ENCODE results near the gene OGFR. TPM values are rescaled to one million over a fixed set of nuclear protein-coding genes. Genes with fewer than 3 reads are reported as not detected.

Gene OGFR
- total RNA-seq, 1 experiment from 2014 or later, result 80.1 TPM

DNA sequence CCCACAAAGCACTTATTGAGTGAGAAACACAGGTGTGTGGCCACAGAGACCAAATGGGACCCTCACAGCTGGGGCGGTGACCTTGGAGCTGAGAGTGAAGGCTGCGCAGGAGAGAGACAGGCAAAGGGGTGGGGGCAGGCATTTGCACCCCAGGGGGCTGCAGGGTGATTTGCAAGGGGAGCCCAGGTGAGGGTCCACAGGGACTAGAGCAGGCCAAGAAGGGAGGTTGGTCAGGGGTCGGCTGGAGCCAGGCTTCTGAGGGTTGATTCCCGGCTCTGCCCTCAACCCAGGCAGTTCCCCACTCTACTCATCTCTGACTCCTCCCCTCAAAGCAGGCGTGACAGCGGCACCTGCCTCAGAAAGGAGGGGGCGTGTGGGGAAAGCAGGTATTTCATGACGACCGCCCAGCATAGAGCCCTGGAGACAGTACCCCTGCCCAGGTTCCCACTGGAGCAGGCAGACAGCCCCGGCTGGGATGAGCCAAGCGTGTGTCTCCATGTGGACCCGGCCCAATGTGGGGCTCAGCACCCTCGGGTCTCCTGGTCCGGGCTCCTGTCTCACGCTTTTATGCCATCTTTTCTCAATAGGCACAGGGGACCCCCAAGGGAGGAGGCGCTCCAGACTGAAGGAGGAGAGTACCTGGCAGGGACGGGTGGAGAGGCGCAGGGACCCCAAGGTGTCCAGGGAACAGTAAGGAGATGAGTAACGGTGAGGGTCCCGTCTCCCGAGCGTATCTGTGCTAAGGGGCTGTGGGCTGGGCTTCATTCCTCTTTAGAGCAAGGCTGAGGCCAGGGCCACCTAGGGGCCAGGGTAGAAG lies 11.5 kb upstream of the OGFR start:
- Mint-ChIP-seq H3K27me3 (ENCODE audit: unreplicated experiment) (peaks cover 24% of the 10 kb centered on the region), H3K9me3 (ENCODE audit: low read depth, unreplicated experiment) (no peaks in the 10 kb centered on the region), H3K27ac (ENCODE audit: unreplicated experiment) (peak overlapping the region; percentile 76), H3K4me3 (ENCODE audit: low read depth, unreplicated experiment) (peak overlapping the region; percentile 78), H3K4me1 (ENCODE audit: low read depth, unreplicated experiment) (peaks cover 37% of the 10 kb centered on the region), H3K36me3 (ENCODE audit: insufficient read depth, unreplicated experiment) (peaks cover 50% of the 10 kb centered on the region)
- no peak for DNase-seq
- CTCF ChIA-PET, result interaction anchor here (0.6 to 3.3 kb wide), 13 partner anchors 12 to 432 kb away, joined by 3 to 28 read pairs (median 5); partner anchors contain the start of gene OGFR
- no TSS peak for BruUV-seq (replicated peaks)
- intact Hi-C loops (cut with micrococcal nuclease; ENCODE audit: unreplicated experiment), result loop anchor here (5.0 kb wide), 2 partner anchors 106 to 291 kb away; no protein-coding TSS in a partner anchor
- no peak for TF ChIP-seq CTCF (IDR thresholded peaks at IDR 0.05; ENCODE audit: unreplicated experiment)

GRCh38 chr20:62793757-62794006 lies 11.0 kb upstream of the OGFR start:
- peaks cover 19% of the 10 kb centered on the region for H3K27me3 Mint-ChIP-seq (ENCODE audit: unreplicated experiment)
- H3K27ac Mint-ChIP-seq (ENCODE audit: unreplicated experiment), result peak overlapping the region; percentile 82
- BruUV-seq (replicated peaks), result no TSS peak
- peaks cover 56% of the 10 kb centered on the region for H3K36me3 Mint-ChIP-seq (ENCODE audit: insufficient read depth, unreplicated experiment)
- H3K4me1 Mint-ChIP-seq (ENCODE audit: low read depth, unreplicated experiment), result peaks cover 41% of the 10 kb centered on the region
- CTCF ChIA-PET, result interaction anchor here (0.7 to 3.3 kb wide), 15 partner anchors 10 to 433 kb away, joined by 3 to 15 read pairs (median 4); partner anchors contain the start of gene OGFR
- DNase-seq, result no peak
- intact Hi-C loops (cut with micrococcal nuclease; ENCODE audit: unreplicated experiment), result loop anchor here (5.0 kb wide), 2 partner anchors 106 to 291 kb away; no protein-coding TSS in a partner anchor
- H3K4me3 Mint-ChIP-seq (ENCODE audit: low read depth, unreplicated experiment), result peak overlapping the region; percentile 78
- TF ChIP-seq CTCF (IDR thresholded peaks at IDR 0.05; ENCODE audit: unreplicated experiment), result no peak
- no peaks in the 10 kb centered on the region for H3K9me3 Mint-ChIP-seq (ENCODE audit: low read depth, unreplicated experiment)

DNA sequence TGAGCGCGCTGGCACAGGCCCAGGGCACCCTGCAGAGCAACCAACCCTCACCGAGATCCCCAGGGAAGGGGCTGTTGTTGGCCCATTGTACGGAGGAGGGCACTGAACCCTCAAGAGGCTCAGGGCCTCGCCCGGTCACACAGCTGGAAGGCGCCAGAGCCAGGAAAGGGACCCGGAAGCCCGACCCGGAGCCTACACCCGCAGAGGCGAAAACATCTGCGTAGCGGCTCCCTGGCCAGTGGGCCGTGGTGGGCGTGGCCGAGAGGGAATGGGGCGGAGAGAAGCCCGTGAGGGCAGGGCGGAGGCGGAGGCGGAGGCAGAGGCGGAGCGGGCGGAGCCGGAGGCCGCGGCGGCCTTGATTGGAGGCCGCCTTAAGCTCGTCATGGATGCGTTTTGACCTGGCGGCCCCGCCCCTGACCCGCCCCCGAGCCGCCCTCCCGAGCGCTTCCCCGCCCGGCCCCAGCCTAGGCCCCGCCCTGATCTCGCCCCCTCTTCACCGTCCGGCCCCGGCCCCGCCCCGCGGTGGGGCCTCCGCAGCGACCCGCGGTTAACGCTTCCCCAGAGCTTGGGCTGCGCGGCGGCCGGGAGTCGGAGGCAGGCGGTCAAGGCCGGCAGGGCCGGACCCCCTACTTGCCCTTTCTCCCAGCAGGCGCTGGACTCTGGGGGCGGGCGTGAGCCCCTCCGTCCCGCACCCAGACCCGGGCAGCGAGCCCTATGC lies 10.5 kb upstream of the OGFR start:
- peak; percentile 99 for DNase-seq
- Mint-ChIP-seq H3K9me3 (ENCODE audit: low read depth, unreplicated experiment) (no peaks in the 10 kb centered on the region), H3K27ac (ENCODE audit: unreplicated experiment) (peak overlapping the region; percentile 82), H3K4me3 (ENCODE audit: low read depth, unreplicated experiment) (peak overlapping the region; percentile 78), H3K27me3 (ENCODE audit: unreplicated experiment) (peaks cover 14% of the 10 kb centered on the region), H3K36me3 (ENCODE audit: insufficient read depth, unreplicated experiment) (peaks cover 59% of the 10 kb centered on the region), H3K4me1 (ENCODE audit: low read depth, unreplicated experiment) (peaks cover 41% of the 10 kb centered on the region)
- no peak for TF ChIP-seq CTCF (IDR thresholded peaks at IDR 0.05; ENCODE audit: unreplicated experiment)
- CTCF ChIA-PET, result interaction anchor here (0.6 to 3.3 kb wide), 20 partner anchors 8 to 433 kb away, joined by 3 to 15 read pairs (median 3); partner anchors contain the start of gene OGFR
- intact Hi-C loops (cut with micrococcal nuclease; ENCODE audit: unreplicated experiment), result loop anchor here (5.0 kb wide), 2 partner anchors 107 to 292 kb away; no protein-coding TSS in a partner anchor
- no TSS peak for BruUV-seq (replicated peaks)

DNA sequence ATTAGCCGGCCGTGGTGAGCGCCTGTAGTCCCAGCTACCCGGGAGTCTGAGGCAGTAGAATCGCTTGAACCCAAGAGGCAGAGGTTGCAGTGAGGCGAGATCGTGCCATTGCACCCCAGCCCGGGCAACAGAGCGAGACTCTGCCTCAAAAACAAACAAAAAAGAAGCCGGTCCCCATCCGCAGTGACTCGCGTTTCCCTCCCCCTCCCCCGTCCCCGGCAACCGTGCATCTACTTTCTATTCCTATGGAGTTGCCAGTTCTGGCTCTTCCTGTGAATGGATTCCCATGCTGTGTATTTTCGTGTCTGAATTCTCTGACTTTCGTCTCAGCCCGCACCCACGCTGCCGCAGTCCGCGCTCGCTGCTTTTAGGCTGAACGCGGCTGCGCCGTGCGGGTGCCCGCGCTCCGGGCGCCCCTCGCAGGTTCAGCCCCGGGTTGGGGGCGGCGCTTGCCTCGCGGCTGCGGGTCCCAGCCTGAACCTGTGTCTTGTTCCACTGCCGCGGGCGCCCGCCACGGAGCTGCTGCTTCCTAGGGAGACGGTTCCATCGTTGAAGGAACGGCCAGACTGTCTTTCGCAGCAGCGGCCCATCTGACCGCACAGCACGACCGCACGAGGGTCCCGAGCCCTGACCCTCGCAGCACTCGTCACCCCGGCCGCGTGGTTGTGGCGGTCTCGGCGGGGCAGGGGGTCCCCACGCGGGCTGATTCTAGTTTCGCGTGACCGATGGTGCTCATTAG lies 9.4 kb upstream of the OGFR start:
- intact Hi-C loops (cut with micrococcal nuclease; ENCODE audit: unreplicated experiment), result no loop called here
- CTCF ChIA-PET, result interaction anchor here (1.7 to 3.3 kb wide), 4 partner anchors 10 to 128 kb away, joined by 4 to 15 read pairs (median 12); partner anchors contain the start of gene OGFR
- peak overlapping the region; percentile 82 for H3K27ac Mint-ChIP-seq (ENCODE audit: unreplicated experiment)
- H3K36me3 Mint-ChIP-seq (ENCODE audit: insufficient read depth, unreplicated experiment), result peaks cover 70% of the 10 kb centered on the region
- no peaks in the 10 kb centered on the region for H3K9me3 Mint-ChIP-seq (ENCODE audit: low read depth, unreplicated experiment)
- BruUV-seq (replicated peaks), result no TSS peak
- peaks cover 8% of the 10 kb centered on the region for H3K27me3 Mint-ChIP-seq (ENCODE audit: unreplicated experiment)
- peaks cover 41% of the 10 kb centered on the region for H3K4me1 Mint-ChIP-seq (ENCODE audit: low read depth, unreplicated experiment)
- TF ChIP-seq CTCF (IDR thresholded peaks at IDR 0.05; ENCODE audit: unreplicated experiment), result no peak
- H3K4me3 Mint-ChIP-seq (ENCODE audit: low read depth, unreplicated experiment), result peak overlapping the region; percentile 78
- peak; percentile 69 for DNase-seq

All from Calu3 (cell line).